ENCODE data around the gene CBX8.

GRCh38 chr17:79834565-79835469, 37.9 kb upstream of the CBX8 start:
- no peak for TF ChIP-seq EZH2phosphoT487 (conservative IDR thresholded peaks at IDR 0.05; ENCODE audit: low read length)
- TF ChIP-seq, protein P1, sequence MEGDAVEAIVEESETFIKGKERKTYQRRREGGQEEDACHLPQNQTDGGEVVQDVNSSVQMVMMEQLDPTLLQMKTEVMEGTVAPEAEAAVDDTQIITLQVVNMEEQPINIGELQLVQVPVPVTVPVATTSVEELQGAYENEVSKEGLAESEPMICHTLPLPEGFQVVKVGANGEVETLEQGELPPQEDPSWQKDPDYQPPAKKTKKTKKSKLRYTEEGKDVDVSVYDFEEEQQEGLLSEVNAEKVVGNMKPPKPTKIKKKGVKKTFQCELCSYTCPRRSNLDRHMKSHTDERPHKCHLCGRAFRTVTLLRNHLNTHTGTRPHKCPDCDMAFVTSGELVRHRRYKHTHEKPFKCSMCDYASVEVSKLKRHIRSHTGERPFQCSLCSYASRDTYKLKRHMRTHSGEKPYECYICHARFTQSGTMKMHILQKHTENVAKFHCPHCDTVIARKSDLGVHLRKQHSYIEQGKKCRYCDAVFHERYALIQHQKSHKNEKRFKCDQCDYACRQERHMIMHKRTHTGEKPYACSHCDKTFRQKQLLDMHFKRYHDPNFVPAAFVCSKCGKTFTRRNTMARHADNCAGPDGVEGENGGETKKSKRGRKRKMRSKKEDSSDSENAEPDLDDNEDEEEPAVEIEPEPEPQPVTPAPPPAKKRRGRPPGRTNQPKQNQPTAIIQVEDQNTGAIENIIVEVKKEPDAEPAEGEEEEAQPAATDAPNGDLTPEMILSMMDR (IDR thresholded peaks at IDR 0.05; ENCODE audit: insufficient read depth, low read length, poor library complexity, severe bottlenecking): peak; percentile 61
